GM03348 (cell line): ENCODE data around the gene MIF.
"Not testable (repeated sequence)": the region's sequence is repeated elsewhere in the genome, so short reads cannot be mapped to it uniquely, and the experiment has no call there.

Experiments
- DNase-seq: peaks from one replicate; pipeline ENCODE4 v3.0.0; 2012; ENCODE audit warnings: low spot score

MIF gene

GRCh38 chr22:23893945-23894709 is at the start of gene MIF:
MIF (plus strand) TSS chr22:23894383; CDS start chr22:23894475, 92 bp downstream.
- DNase-seq: peak; percentile 98

- no peak for DNase-seq
These were observed 49.4 kb upstream of the MIF start for GRCh38 chr22:23844739-23845202.

DNA sequence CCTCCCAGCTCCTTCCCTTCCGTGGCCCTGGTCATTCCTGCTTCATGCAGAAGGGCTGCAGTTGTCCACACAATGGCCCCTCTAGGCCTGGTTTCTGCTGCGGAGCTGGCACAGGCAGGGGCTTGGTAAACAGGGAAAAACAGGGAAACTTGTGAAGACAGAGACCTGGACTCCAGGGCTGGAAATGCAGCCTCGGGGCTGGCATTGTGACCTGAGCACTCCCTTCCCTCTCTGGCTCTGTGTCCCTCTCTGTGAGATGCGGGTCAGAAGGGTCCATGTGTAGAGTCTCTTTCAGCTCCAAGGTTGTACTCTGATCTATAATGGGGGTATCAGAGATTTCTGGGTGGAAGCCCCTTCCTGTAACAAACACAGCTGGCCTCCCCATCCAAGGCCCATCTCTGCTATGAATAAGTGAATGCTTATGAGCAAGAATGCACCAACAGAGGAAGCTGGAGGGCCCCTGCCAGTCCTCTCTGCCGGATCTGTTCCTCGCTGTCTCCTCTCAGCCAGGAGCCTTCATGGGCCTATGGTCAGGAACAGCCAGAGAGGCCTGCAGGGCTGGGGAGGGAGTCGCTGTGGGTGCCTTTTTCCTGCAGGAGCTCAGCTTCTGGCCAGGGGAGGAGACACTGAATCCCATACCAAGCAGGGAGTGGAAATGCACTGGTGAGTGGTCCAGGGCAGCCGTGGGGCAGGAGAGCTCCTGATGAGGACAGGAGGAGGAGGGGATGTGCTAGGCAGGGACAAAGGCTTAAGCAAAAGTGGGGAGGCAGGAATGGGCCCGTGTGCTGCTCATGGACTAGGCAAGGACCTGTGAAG is 48.7 kb upstream of the MIF start:
- no peak for DNase-seq

- no peak for DNase-seq
These were observed 48.1 kb upstream of the MIF start for GRCh38 chr22:23846081-23846469.

GRCh38 chr22:23847310-23847920 is 46.8 kb upstream of the MIF start:
- DNase-seq: no peak

- DNase-seq: no peak
These were observed 46.0 kb upstream of the MIF start for GRCh38 chr22:23847991-23848864.

GRCh38 chr22:23849009-23850006 is 44.9 kb upstream of the MIF start:
- peak; percentile 92 for DNase-seq

GRCh38 chr22:23850136-23850611 is 44.0 kb upstream of the MIF start:
- no peak for DNase-seq

DNA sequence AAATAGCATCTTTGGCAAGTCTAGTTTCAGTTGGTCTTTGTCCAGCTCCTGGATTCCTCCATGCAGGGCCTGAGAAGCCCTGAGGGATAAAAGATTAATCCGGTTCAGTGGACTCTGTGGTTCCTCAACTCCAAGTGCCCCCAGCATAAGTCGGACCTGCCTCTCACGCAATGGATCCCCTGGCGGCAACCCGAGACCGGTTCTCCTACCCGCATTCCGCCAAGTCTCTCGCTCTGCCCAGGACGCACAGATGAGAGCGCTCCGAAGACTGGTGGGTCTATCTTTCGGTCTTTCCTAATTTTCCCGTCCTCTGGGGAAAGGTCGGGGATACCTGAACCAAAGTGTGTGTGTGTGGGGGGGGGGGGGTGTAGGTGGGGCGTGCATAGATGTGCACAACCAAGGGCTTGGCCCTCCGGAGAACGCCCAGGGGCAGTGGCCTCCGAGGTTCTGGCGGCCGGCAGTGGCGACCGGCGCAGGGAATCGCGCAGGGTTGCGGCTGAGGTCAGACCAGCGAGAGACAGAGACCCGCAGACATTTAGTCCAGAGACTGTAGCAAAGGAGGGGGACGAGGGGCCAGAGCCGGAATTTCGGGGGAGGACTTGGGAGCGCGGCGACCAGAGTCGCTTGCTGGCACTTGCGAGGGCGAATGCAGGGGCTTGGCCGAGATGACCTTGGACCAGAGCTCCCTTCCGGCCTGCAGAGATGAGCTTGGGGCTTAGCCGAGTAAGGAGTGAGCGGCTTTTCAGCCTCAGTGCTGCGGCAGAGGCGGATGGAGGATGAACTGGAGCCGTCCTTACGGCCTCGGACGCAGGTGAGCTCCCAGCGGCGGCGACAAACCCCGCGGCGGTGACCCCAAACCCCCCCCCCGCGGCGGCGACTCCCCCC is 37.2 kb upstream of the MIF start:
- peak; percentile 64 for DNase-seq

GRCh38 chr22:23857606-23858483 is 36.3 kb upstream of the MIF start, which contains the start of gene SLC2A11:
SLC2A11 (plus strand) TSS chr22:23857875; CDS start chr22:23858000, 125 bp downstream.
- DNase-seq: peak; percentile 98

- no peak for DNase-seq
These were observed 35.7 kb upstream of the MIF start for GRCh38 chr22:23858484-23858815.

GRCh38 chr22:23859201-23859600 is 35.0 kb upstream of the MIF start:
- DNase-seq: no peak

DNA sequence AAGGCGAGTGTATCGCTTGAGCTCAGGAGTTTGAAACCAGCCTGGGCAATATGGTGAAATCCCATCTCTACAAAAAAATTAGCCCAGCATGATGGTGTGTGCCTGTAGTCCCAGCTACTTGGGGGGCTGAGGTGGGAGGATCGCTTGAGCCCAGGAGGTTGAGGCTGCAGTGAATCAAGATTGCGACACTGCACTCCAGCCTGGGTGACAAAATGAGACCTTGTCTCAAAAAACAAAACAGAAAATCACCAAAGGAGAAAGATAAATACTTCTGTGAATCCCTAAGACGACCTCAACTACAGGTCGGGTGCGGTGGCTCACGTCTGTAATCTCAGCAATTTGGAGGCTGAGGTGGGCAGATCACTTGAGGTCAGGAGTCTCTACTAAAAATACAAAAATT is 34.0 kb upstream of the MIF start:
- not testable (repeated sequence) for DNase-seq

- DNase-seq: peak; percentile 62
These were observed 32.1 kb upstream of the MIF start for GRCh38 chr22:23862103-23862502.

DNA sequence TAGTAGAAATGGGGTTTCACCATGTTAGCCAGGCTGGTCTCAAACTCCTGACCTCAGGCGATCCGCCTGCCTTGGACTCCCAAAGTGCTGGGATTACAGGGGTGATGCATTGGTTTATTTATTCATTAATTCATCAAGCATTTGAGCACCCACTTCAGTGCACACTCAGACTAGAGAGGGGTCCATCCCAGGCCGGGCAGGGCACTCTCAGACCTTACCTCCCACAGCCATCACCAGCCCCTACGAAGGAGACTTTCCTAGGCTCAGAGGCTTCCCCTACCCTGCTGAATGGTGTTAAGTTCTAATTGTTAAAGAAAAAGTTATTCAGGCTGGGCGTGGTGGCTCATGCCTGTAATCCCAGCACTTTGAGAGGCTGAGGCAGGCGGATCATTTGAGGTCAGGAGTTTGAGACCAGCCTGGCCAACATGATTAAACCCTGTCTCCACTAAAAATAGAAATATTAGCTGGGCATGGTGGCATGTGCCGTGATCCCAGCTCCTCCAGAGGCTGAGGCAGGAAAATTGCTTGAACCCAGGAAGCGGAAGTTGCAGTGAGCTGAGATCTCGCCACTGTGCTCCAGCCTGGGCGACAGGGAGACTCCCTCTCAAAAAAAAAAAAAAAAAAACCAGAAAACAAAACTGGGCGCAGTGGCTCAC is 29.6 kb upstream of the MIF start:
- DNase-seq: not testable (repeated sequence)

- no peak for DNase-seq
These were observed 25.6 kb upstream of the MIF start for GRCh38 chr22:23868580-23868979.

DNA sequence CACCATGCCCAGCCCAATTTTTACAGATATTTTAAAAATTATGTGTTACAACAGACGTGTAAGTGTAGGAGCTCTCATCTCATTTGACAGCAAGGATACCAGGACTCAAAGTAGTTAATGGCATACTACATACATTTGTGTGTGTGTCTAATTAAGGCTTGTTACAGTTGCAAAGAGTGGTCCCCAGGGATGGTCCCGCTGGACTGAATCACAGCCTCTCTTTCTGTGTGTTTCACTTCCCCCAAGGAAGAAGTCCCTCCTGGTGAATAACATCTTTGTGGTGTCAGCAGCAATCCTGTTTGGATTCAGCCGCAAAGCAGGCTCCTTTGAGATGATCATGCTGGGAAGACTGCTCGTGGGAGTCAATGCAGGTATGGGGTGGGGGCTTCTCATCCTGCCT is 19.3 kb upstream of the MIF start:
- DNase-seq: no peak

GRCh38 chr22:23875801-23876200 is 18.4 kb upstream of the MIF start:
- no peak for DNase-seq
